GM19025 (cell line): ENCODE measurements around the gene CBX2.

Source experiments
- ATAC-seq: cut with Tn5 transposase; IDR thresholded peaks from one replicate; pipeline ENCODE4 v1.9.1; 2021; ENCODE audit warnings: mild to moderate bottlenecking, low read depth, moderate library complexity; ENCODE audit not compliant: unreplicated experiment

CBX2 gene

DNA sequence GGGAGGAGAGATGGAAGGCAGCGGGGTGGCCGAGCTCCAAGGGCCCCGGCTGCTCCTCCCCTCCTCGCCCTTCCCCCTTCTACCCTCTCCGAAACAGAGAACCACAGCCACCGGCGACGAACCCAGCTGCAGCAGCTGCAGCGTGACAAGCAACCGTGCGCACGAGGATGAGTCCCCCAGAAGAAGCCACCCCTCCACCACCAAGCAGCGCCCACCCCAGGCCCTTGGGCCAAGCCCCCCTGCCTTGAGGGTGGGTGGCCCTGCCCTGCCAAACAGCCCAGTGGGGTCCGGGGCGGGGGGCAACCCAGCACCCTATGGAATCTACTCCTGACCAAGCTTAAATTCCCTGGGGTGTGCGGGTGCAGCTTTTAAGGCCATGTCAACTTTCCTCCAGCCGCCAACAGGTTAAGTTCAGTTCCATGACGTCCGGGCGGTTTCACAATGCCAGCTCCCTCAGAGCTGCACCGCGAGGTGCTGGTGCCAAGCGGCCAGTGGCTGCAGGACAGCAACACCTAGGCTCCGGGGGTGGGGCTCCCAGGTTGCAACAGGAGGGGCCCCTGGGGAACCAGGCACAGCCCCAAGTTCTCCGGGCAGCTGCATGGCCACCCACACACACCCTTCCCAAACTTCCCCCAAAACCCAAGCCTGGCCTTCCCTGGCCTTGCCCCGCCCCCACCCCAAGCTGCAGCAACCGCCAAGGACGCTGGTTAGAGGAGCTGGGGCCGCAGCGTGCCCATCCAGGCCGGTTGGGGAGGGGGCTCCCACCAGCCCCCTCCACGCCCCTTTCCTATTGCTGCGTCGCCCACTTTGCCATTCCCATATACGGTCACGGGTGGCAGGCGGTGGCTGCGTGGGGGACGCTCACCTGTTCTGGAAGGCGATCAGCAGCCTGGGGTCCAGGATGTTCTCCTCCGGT lies 59.3 kb downstream of the CBX2 start:
- peak; percentile 41 for ATAC-seq
